GM21576 (cell line): Measurements from ENCODE around the gene IRF7.
A peak's percentile ranks its signal among the peaks of the same experiment; 100 is the strongest.

Source experiments
- ATAC-seq: cut with Tn5 transposase; IDR thresholded peaks from one replicate; pipeline ENCODE4 v1.9.1; 2021; ENCODE audit warnings: mild to moderate bottlenecking, moderate library complexity; ENCODE audit not compliant: unreplicated experiment

IRF7 gene

DNA sequence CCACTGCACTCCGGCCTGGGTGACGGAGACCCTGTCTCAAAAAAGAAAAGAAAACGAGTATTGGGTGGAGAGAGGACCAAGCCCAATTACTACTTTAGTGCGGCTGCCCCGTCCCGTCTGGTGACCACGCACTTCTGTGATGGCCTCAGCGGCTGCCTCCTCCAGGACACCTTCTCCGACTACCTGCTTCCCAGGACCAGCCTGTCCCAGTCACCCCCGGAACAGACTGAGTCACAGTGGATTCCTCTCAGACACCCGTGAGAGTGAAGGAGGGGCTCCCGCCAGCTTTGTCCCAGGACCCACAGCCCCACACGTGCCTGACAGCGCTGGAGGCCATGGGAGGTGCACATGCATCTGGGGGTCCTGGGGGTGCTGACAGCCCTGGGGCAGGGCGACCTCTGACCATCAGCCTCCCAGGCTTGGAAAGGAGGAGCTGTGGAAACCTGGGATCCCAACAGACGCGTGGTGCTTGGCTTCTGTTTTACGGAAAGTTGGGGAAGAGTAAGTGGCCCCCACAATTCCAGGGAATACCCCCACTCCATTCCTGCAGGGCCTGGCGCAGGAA is 26.1 kb upstream of the IRF7 start:
- no peak for ATAC-seq

DNA sequence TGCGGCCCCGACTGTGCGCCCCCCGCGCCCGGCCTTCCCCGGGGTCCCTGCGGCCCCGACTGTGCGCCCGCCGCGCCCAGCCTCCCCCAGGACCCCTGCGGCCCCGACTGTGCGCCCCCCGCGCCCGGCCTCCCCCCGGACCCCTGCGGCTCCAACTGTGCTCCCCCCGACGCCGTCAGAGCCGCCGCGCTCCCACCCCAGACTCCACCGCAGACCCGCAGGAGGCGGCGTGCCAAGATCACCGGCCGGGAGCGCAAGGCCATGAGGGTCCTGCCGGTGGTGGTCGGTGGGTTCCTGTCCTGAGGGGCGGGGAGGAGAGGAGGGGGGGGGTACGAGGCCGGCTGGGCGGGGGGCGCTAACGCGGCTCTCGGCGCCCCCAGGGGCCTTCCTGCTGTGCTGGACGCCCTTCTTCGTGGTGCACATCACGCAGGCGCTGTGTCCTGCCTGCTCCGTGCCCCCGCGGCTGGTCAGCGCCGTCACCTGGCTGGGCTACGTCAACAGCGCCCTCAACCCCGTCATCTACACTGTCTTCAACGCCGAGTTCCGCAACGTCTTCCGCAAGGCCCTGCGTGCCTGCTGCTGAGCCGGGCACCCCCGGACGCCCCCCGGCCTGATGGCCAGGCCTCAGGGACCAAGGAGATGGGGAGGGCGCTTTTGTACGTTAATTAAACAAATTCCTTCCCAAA is 24.4 kb upstream of the IRF7 start:
- ATAC-seq, result no peak

DNA sequence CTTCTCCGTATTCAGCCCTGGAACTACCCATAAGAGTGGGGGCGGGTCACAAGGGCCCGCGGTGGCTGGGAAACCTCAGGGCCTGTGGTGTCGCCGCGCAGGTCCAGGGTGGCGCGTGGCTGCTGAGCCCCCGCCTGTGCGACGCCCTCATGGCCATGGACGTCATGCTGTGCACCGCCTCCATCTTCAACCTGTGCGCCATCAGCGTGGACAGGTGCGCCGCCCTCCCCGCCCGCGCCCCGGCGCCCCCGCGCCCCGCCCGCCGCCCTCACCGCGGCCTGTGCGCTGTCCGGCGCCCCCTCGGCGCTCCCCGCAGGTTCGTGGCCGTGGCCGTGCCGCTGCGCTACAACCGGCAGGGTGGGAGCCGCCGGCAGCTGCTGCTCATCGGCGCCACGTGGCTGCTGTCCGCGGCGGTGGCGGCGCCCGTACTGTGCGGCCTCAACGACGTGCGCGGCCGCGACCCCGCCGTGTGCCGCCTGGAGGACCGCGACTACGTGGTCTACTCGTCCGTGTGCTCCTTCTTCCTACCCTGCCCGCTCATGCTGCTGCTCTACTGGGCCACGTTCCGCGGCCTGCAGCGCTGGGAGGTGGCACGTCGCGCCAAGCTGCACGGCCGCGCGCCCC is 23.7 kb upstream of the IRF7 start:
- no peak for ATAC-seq

DNA sequence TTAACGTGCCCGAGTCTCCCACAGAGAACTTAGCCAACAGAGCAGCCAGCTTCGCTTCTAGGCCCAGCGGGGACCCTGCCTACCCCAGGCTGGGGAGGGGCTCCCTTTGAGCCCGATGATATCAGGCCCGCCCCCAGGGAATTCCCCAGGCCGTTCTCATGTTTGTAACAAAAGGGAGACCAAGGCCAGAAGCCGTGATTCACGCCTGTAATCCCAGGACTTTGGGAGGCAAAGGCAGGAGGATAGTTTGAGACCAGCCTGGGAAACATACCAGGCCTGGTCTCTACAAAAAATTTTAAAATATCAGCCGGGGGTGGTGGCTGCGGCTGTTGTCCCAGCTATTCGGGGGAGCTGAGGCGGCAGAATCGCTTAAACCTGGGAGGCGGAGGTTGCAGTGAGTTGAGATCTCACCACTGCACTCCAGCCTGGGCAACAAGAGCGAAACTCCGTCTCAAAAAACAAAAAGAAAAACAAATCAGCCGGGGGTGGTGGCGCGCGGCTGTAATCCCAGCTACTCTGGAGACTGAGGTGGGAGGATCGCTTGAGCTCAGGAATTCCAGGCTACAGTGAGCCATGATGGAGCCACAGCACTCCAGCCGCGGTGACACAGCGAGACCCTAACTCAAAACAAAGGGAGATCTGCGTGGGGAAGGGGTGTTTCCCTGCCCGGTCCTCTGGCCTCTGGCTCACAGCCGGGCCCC is 23.0 kb upstream of the IRF7 start:
- no peak for ATAC-seq

DNA sequence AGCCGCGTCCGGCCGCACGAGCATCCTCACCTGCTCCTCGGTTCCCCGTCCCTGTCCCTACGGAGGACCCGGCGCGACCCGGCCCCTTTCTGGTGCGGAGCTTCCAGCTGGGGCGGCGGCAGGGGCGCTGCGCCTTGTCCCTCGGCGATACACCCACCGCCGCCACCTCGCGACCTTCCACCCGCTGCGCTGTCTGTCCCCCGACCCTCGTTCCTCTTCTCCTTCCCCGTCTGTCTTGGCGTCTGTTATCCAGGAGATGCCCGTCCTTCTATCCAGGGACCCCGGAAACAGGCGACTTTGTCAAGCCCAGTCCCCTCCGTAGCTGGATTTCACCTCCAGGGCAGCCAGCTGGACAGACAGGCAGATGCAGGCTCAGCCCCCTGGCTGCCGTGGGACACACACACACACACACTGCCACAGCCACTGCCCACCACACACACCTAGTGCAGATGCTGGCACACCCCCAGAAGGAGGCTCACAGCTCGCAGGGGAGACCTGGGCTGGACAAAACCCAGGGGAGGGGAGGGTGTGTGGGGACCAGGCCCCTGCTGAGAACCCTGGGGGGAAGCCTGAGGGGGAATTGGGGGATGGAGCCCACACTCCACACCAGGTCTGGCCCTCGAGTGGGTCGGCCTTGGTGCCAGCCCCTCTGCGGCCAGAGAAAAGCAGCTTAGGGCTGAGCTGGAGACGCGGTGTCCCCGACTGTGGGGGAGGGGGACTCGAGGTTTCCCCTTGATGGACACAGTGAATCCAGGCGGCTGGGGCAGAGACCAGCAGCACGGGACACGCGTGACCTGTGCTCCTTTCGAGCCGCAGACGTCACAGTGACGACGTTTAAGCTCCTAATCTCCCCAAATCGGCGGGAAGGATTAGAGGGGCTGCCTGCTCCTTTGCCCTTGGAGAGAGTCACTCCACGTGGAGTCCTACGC is 22.1 kb upstream of the IRF7 start:
- ATAC-seq, result no peak

DNA sequence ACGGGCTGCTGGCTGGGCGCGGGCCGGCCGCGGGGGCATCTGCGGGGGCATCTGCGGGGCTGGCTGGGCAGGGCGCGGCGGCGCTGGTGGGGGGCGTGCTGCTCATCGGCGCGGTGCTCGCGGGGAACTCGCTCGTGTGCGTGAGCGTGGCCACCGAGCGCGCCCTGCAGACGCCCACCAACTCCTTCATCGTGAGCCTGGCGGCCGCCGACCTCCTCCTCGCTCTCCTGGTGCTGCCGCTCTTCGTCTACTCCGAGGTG is 21.5 kb upstream of the IRF7 start:
- ATAC-seq, result no peak

DNA sequence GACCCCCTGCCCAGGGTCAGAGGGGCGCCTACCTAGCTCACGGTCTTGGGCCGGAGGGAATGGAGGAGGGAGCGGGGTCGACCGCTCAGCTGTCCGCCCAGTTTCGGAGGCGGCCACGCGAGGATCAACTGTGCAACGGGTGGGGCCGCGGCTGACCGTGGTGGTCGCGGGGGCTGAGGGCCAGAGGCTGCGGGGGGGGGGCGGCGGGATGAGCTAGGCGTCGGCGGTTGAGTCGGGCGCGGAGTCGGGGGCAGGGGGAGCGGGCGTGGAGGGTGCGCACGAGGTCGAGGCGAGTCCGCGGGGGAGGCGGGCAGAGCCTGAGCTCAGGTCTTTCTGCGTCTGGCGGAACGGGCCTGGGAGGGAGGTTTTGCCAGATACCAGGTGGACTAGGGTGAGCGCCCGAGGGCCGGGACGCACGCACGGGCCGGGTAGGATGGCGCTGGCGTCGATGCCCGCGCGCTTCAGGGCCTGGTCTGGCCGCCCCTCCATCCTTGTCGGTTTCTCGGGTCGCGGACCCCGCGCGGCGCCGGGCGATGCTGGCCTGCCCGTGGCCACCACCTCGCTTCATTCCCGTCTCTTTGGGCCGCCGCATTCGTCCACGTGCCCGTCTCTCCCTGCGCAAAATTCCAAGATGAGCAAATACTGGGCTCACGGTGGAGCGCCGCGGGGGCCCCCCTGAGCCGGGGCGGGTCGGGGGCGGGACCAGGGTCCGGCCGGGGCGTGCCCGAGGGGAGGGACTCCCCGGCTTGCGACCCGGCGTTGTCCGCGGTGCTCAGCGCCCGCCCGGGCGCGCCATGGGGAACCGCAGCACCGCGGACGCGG is 21.0 kb upstream of the IRF7 start, which contains the start of gene DRD4:
Gene DRD4, plus strand, starts transcription at position 759 of the 822 bp plus-strand sequence. Its CDS starts 36 bp downstream, at position 795.
- ATAC-seq, result no peak

DNA sequence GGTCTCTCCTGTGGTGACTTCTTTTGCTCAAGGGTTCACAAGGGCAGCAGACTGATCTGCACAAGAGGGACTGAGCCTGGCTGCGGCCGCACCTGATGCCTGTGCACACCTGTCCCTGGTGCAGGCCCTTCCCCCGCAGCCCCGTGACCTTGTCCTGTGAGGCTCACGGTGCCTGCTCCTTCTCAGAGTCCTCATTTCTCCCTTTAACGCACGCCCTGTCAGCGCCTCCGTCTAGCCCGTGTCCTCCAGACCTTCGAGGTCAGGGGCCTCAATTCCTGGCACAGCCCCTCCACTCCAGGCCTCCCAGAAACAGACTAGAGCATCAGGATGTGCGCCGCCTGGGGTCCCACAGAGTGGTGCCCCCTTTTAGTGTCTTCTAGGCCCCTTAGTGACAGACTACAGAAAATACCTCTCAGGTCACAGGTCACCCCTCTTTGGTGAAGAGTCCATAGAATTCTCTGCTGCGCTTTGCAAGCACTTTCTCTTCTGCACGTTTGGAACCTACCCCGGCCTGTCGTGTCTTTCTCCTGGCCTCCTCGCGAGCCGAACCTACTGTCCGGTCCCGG is 20.3 kb upstream of the IRF7 start:
- ATAC-seq, result no peak

DNA sequence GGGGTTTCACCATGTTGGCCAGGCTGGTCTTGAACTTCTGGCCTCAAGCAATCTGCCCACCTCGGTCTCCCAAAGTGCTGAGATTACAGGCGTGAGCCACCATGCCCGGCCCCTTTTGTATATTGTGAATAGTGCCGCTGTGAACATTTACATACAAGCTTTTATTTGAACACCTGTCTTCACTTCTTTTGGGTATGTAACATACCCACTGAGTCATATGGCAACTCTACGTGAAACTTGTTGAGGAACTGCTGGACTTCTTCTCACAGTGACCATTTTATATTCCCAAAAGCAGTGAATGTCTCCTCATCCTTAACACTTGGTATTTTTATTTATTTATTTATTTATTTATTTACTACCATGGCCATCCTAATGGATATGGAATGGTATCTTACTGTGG is 15.1 kb upstream of the IRF7 start:
- ATAC-seq, result no peak

DNA sequence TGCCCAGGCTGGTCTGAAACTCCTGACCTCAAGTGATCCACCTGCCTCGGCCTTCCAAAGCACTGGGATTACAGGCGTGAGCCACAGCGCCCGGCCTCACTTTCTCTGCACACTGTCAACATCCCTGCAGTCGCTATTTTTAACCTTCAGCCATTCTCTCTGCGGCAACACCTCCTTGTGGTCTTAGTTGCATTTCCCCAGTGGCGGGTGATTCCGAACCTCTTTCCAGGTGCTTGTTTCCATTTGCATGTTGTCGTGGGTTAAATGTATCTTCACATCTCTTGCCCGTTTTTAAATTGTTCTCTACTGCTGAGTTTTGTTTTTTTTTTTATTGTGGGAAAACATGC is 13.5 kb upstream of the IRF7 start:
- ATAC-seq, result peak; percentile 55

DNA sequence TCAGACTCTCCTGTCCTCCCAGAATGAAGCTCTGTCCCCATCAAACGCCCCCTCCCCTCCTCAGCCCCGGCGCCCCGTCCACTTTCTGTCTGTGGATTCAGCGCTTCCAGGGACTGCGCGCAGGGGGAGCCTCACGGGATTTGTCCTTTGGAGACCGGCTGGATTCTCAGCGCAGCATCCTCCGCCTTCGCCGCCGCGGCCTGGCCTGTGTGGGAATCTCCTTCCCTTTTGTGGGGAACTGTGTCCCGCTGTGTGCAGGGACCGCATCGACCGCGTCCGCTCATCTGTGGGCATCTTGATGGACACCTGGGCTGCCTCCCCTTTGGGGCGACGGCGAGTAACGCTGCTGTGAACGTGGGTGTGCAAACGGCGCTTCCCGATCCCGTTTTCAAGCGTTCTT is 12.3 kb upstream of the IRF7 start:
- ATAC-seq, result no peak

DNA sequence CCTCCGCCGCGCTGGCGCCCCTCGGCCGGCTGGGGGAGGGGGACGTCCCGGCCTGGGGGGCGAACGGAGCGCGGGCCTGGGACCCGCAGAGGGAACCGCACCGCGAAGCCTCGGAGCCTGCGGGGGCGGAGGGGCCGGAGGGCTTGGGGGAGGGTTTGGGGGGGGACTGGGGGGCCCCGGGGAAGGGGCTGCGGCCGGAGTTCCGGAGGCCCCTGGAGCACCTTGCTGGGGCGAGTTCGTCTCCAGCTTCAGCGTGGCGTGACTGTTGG is 11.5 kb upstream of the IRF7 start:
- ATAC-seq, result no peak

DNA sequence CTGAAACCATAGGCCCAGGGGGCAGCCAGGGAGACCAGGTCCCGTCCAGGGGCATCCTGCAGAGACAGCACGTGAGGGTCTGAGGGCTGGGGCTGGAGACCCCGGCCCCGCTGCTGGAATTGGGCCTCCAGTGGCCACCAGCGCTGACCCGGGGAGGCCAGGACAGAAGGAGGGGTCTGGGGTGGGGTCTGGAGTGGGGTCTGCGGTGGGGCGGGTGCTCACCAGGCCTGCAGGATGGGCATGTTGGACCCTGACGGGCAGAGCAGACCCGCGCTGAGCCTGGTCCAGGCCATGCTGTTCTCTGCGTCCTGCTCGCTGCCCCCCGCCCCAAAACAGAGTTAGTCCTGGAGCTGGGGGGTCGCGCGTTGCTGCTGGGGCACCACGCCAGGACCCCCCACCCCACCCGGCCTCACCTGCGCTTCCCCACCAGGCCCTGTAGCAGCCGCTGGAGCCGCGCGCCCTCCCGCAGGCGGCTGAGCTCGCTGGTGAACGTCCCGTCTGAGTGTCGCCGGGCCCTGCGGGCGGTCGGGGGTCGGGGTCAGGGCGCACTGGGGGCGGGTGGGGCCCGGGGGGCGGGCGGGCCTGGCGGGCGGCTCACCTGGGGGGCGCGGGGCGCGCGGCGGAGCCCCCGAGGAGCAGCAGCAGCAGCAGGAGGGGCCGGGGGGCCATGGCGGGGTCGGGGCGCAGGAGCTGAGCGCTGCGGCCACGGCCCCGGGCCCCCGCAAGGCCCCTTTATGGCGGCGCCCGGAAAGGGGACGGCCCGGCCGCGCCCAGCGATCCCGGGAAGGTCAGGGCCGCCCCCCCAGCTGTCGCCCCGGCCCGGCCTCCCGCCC is 10.9 kb upstream of the IRF7 start, which contains the start of gene SCT:
Gene SCT, minus strand, starts transcription at position 707 of the 833 bp plus-strand sequence. Its CDS starts 38 bp downstream, at position 669.
- no peak for ATAC-seq

DNA sequence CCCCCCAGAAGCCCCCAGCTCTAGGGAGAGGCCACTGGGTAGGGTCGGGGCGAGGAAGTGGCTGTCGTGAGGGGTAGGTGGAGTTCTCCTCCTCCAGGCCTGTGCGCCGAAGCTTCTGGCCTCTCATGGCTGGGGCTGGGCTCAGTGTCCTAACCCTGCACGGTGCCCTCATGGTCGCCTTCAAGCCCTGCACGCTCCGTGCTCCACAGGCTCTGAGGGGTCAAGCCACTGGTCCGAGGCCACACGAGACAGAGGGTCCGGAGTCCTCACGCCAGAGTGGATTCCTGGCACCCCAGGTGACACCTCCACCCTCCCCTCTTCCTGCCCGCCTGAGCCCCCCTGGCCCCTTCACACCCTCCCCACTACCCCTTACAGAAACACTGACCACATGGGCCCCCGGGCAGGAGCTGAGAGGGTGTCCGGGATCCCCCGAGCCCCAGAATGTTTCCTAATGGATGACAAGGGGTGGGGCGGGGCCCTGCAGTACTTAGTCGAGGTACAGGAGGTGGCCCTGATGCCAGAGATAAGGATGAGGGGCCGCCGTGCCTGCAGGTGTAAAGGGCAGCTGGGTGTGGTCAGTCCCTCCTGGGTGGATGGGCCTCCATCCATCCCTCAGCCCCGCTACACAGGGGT is 10.0 kb upstream of the IRF7 start:
- ATAC-seq, result no peak

DNA sequence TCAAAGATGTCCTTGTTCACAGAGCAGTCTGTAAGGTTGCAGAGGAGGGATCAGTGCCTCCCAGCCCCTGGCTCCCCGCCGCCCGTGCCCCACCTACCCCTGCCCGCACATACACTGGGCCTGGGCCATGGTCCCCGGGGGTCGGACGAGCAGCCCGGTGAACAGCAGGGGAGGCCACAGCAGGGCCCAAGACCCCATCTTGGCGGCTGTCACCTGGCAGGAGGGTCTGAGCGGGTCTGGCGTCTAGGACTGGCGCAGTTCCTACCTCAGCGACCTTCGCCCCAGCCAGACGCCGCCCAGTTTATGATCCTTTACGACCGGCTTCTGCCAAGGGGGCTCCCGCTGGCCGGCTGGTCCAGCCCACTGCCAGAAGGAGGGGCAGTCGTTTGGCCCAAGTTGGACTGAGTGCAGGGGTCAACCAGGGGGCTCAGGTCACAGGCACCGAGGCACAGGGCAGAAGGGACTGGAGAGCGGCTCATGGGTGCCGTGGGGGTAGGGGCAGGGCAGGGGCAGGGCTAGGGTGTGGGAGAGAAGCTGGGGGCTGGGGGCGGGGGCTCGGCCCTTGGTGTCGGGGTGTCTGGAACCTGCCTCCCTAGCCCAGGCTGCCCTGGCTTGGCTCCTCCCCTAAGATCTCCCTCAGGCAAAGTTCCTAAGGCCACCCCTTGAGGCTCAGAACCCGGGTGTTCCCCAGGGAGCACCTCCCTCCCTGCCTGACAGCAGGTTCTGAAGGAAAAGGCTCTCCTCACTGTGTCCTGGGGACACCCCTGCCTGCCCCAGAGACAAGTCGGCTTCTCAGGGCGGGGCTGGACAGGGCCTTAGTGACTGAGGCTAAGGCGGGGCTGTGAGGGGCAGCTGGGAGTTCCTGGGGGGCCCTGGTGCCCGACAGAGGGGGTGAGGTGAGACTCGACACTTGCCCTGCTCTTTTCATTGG is 9.2 kb upstream of the IRF7 start, which contains the start of gene CDHR5:
Gene CDHR5, minus strand, starts transcription at position 251 of the 931 bp plus-strand sequence. Its CDS starts 53 bp downstream, at position 198.
- ATAC-seq, result no peak

DNA sequence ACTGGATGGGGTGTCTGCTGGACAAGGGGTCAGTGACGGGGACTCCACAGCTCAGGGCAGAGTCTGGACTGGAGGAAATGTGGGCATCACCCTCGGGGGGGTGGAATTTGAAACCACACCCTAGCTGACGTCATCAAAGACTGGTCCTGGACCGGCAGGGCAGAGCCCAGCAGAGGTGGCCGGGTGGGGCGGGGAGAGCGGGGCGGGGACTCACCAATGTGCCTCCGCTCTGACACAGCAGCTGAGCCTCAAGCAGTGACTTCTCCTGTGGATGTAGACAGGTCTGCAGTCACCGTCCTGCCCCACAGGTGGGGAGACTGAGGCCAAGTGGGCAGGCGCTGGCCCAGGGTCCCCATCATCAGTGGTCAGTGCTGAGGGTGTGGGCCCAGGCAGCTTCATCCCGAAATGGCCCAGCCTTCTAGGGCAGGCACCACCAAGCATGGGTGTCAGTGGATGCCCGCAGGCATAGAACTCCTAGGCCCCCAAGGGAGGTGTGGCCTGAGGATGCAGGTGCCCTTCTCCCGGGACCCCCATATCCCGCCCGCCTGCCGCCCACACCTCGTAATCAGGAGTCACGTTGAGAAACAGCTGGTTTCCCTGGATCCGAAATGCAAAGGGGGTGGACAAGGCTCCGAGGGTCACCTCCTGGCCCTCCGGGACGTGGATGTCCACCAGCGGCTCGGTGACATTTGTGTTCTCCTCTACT is 8.4 kb upstream of the IRF7 start:
- no peak for ATAC-seq

DNA sequence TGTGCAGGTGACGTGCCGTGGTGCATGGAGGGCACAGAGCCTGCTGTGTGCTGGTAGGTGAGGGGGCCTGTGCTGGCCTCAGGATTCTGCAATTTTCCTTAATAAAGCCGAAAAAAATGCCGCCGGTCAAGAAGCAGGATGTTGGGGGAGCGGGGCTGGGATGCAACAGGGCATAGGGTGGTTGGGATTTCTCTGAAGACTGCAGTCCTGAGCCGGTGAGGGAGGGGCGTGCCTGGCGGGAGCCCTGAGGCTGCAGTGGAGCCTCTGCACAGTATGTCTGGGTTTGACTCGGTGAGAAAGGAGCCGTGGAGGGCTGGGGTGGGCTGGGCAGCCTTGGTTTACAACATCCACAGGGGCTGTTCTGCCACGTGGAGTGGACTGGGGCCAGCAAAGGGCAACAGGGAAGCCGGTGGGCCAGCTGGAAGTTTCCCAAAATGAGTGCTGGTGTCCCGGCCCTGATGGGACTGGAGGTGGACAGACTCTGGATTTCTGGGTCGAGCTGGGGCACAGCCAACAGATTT is 7.7 kb upstream of the IRF7 start:
- ATAC-seq, result no peak
